B cell (primary cell): ENCODE measurements around the gene ETS1. TPM values are rescaled to one million over a fixed set of nuclear protein-coding genes. Genes with fewer than 3 reads are reported as not detected.

Experiments
- ATAC-seq: fragments of 200-7000 bp; cut with Tn5 transposase; one replicate; pipeline ENCODE4 v1.10.0; 2021; ENCODE audit warnings: low read depth, mild to moderate bottlenecking, moderate number of reproducible peaks, moderate library complexity
- CTCF ChIA-PET: fragments of 350-600 bp; sonication (Branson Sonifier 250); formaldehyde crosslinking; loops from one replicate; lab custom pipeline; 2021; ENCODE audit warnings: antibody characterized with exemption, inconsistent platforms; lab: Charles Lee
- POLR2A ChIA-PET: fragments of 350-600 bp; sonication (Branson Sonifier 250); formaldehyde crosslinking; loops from one replicate; lab custom pipeline; 2021; ENCODE audit warnings: antibody characterized with exemption; lab: Charles Lee
- DNase-seq: peaks from one replicate; pipeline ENCODE4 v3.0.0; 2013
- H2AFZ ChIP-seq: 2 replicates; pipeline ENCODE4 v1.6.1; 2012; ENCODE audit warnings: mild to moderate bottlenecking, low read depth, low read length; ENCODE audit not compliant: insufficient read depth, poor library complexity, severe bottlenecking
- H3K27ac ChIP-seq, 2 donors: 1 replicate in 1 of 2; 2 replicates in 1 of 2; pipeline ENCODE4 v1.5.1; 2012 to 2013; ENCODE audit warnings: low read length in 2 of 2, mild to moderate bottlenecking in 2 of 2, moderate library complexity in 1 of 2
- H3K27me3 ChIP-seq, 4 experiments: fragments of 200-600 bp in 1 of 4; sonication (generic) in 1 of 4; replicated peaks in 1 of 4; 1 replicate in 2 of 4; 2 replicates in 2 of 4; pipeline versions ENCODE4 v1.6.1 to v1.7.0; 2013 to 2016; ENCODE audit warnings: low read length in 3 of 4, mild to moderate bottlenecking in 2 of 4, mixed read lengths in 1 of 4, moderate library complexity in 1 of 4; ENCODE audit not compliant: insufficient read depth in 4 of 4, control insufficient read depth in 3 of 4; ENCODE audit errors: control extremely low read depth in 1 of 4
- H3K36me3 ChIP-seq, 2 experiments: replicated peaks in 1 of 2; 1 replicate in 1 of 2; 2 replicates in 1 of 2; pipeline versions ENCODE4 v1.6.1 to v1.7.1; 2013; ENCODE audit warnings: low read length in 1 of 2; ENCODE audit not compliant: insufficient read depth in 2 of 2, control insufficient read depth in 1 of 2; ENCODE audit errors: control extremely low read depth in 1 of 2, extremely low read depth in 1 of 2
- H3K4me1 ChIP-seq, 2 donors: fragments of 200-600 bp in 1 of 2; sonication (generic) in 1 of 2; 1 replicate in 1 of 2; 2 replicates in 1 of 2; pipeline versions ENCODE4 v1.5.1 to v1.6.1; 2013 to 2017; ENCODE audit warnings: low read length in 2 of 2; ENCODE audit not compliant: control insufficient read depth in 2 of 2, insufficient read depth in 2 of 2
- H3K4me2 ChIP-seq: replicated peaks from 2 replicates; pipeline ENCODE3; 2012; ENCODE audit warnings: mild to moderate bottlenecking, low read depth, low read length; ENCODE audit not compliant: poor library complexity, severe bottlenecking
- H3K4me3 ChIP-seq, 5 experiments: fragments of 200-600 bp in 1 of 5; sonication (generic) in 1 of 5; 1 replicate in 3 of 5; 2 replicates in 2 of 5; pipeline versions ENCODE4 v1.5.1 to v1.7.0; 2011 to 2016; ENCODE audit warnings: low read length in 4 of 5, mild to moderate bottlenecking in 4 of 5, low read depth in 2 of 5, control low read depth in 1 of 5, moderate library complexity in 1 of 5; ENCODE audit not compliant: insufficient read depth in 1 of 5; ENCODE audit errors: control extremely low read depth in 1 of 5, extremely low read depth in 1 of 5
- H3K79me2 ChIP-seq: fragments of 200-600 bp; sonication (generic); one replicate; pipeline ENCODE4 v1.6.0; 2016; ENCODE audit warnings: low read length; ENCODE audit not compliant: control insufficient read depth, insufficient read depth
- H3K9ac ChIP-seq: fragments of 200-600 bp; sonication (generic); 2 replicates; pipeline ENCODE4 v1.6.1; 2017; ENCODE audit warnings: mild to moderate bottlenecking, low read length, moderate library complexity
- H3K9me3 ChIP-seq, 3 donors: one replicate each; pipeline versions ENCODE4 v1.6.1 to v1.7.1; 2013; ENCODE audit warnings: low read length in 2 of 3; ENCODE audit not compliant: control insufficient read depth in 2 of 3, insufficient read depth in 1 of 3; ENCODE audit errors: control extremely low read depth in 1 of 3
- H4K20me1 ChIP-seq: 2 replicates; pipeline ENCODE4 v1.6.0; 2012; ENCODE audit warnings: mild to moderate bottlenecking, low read length; ENCODE audit not compliant: insufficient read depth, control insufficient read depth, poor library complexity, severe bottlenecking
- H3K27ac Mint-ChIP-seq: one replicate; pipeline ENCODE4 v1.8.0; 2021; ENCODE audit warnings: mixed read lengths
- H3K27me3 Mint-ChIP-seq: one replicate; pipeline ENCODE4 v1.8.0; 2021; ENCODE audit warnings: mixed read lengths
- H3K4me1 Mint-ChIP-seq: one replicate; pipeline ENCODE4 v1.8.0; 2021; ENCODE audit warnings: mixed read lengths
- H3K4me3 Mint-ChIP-seq: one replicate; pipeline ENCODE4 v1.8.0; 2021; ENCODE audit warnings: mixed read lengths
- H3K9me3 Mint-ChIP-seq: one replicate; pipeline ENCODE4 v1.8.0; 2022; ENCODE audit warnings: mixed read lengths; ENCODE audit not compliant: insufficient read depth
- EZH2 ChIP-seq: IDR thresholded peaks from 2 replicates; pipeline ENCODE4 v1.6.1; 2012; ENCODE audit warnings: borderline replicate concordance, low read depth, mild to moderate bottlenecking, moderate library complexity, low read length; ENCODE audit not compliant: insufficient read depth, poor library complexity, severe bottlenecking
- WGBS: methylation state at CpG from one replicate; pipeline ENCODE4 v1.1.5; 2013; ENCODE audit warnings: missing lambda C conversion rate; ENCODE audit not compliant: insufficient coverage; 5-methylcytosine and 5-hydroxymethylcytosine counted together
- intact Hi-C: fragments of 100-400 bp; cut with micrococcal nuclease; formaldehyde crosslinking; loops from one replicate; pipeline ENCODE4 v1.10.0; 2022
- polyA plus RNA-seq: library from polyadenylated mRNA; depleted of rRNA; stranded (reverse); fragments of >200 nt; gene quantifications from 2 replicates; pipeline ENCODE4 v1.2.3, GENCODE V29; 2012
- total RNA-seq, 2 donors: library from RNA; stranded (reverse); fragments of 120-200 nt in 1 of 2; gene quantifications; 1 replicate in 1 of 2; 2 replicates in 1 of 2; pipeline versions ENCODE4 v1.2.3 to v1.2.4, GENCODE V29; 2013 to 2022
- TF ChIP-seq, protein P1 (sequence below): fragments of 200-600 bp; IDR thresholded peaks from one replicate; pipeline ENCODE4 v1.8.0; 2022; ENCODE audit warnings: antibody characterized with exemption, mild to moderate bottlenecking

ETS1 gene
- total and polyA plus RNA-seq, 2 donors (not counting 1 experiment from before 2014, with no cell fraction given) = 115 to 271 TPM

DNA sequence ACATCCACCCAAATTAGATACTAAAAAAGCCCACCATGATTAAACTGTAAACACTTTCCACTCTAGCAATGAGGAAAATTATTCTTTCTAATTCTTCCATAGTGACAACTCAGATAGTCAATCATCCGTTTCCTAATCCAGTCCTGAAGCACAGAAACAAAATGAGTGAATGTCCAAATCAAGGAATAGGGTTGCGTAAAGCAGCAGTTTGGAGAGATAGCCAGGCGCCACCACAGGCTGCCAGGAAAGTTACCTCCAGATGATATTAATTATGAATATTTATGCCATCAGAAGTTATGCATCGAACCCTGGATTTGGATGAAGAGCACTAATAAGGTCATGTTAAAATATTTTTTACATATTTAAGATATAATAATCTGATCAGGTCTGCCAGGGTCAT is 63.2 kb downstream of the ETS1 start:
- no peak overlapping the region for H3K9ac ChIP-seq
- peaks cover 22 to 26% of the 10 kb centered on the region in 2 donors for H3K4me1 ChIP-seq
- CTCF ChIA-PET = interaction anchor here (1.4 to 1.7 kb wide), 4 partner anchors 80 to 234 kb away, joined by 3 to 7 read pairs (median 4); no protein-coding TSS in a partner anchor
- TF ChIP-seq, protein P1, sequence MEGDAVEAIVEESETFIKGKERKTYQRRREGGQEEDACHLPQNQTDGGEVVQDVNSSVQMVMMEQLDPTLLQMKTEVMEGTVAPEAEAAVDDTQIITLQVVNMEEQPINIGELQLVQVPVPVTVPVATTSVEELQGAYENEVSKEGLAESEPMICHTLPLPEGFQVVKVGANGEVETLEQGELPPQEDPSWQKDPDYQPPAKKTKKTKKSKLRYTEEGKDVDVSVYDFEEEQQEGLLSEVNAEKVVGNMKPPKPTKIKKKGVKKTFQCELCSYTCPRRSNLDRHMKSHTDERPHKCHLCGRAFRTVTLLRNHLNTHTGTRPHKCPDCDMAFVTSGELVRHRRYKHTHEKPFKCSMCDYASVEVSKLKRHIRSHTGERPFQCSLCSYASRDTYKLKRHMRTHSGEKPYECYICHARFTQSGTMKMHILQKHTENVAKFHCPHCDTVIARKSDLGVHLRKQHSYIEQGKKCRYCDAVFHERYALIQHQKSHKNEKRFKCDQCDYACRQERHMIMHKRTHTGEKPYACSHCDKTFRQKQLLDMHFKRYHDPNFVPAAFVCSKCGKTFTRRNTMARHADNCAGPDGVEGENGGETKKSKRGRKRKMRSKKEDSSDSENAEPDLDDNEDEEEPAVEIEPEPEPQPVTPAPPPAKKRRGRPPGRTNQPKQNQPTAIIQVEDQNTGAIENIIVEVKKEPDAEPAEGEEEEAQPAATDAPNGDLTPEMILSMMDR = no peak
- TF ChIP-seq EZH2 = no peak
- intact Hi-C loops = no loop called here
- H3K9me3 Mint-ChIP-seq = no peaks in the 10 kb centered on the region
- H3K4me3 Mint-ChIP-seq = peak overlapping the region; percentile 55
- peaks cover 42% of the 10 kb centered on the region for H3K79me2 ChIP-seq
- peaks cover 54% of the 10 kb centered on the region for H3K4me1 Mint-ChIP-seq
- H2AFZ ChIP-seq = no peak overlapping the region
- DNase-seq (no peak), ATAC-seq (no peak)
- H3K27me3 ChIP-seq = no peaks in the 10 kb centered on the region
- no peak overlapping the region for H3K4me3 ChIP-seq
- no peak overlapping the region for H3K4me2 ChIP-seq
- H3K9me3 ChIP-seq = no peaks in the 10 kb centered on the region
- peaks cover 0 to 7% of the 10 kb centered on the region in 2 experiments for H3K36me3 ChIP-seq
- H3K27ac ChIP-seq = no peak overlapping the region
- H3K27me3 Mint-ChIP-seq = no peaks in the 10 kb centered on the region
- POLR2A ChIA-PET = interaction anchor here (1.9 kb wide), 1 partner anchor 29 kb away, joined by 16 read pairs; no protein-coding TSS in a partner anchor
- H4K20me1 ChIP-seq = peaks cover 17% of the 10 kb centered on the region
- WGBS = 100% methylated on average over 1 of the region's 4 CpGs
- H3K27ac Mint-ChIP-seq = peak overlapping the region; percentile 64

DNA sequence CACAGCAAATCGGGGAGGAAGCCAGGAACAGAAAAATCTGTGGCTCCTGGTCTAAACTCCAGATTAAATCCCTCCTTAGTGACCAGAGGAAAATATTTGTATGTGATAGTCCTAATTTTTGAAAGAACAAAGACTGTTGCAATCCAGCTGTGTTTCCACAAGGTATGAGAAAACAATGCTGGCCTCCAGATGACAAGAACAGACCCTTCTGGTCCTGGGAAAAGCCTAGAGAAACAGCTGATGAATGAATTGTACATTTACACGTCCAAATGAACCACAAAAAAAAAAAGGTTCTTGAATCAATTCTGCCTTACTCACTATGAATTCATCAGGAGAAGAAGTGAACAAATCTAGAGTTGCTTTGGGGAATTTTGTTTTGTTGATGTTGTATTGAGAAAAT is 63.7 kb downstream of the ETS1 start:
- Histone ChIP-seq H3K4me1 (peaks cover 27 to 31% of the 10 kb centered on the region in 2 donors), H4K20me1 (peaks cover 22% of the 10 kb centered on the region), H3K79me2 (peaks cover 47% of the 10 kb centered on the region), H3K36me3 (peaks cover 0 to 12% of the 10 kb centered on the region in 2 experiments), H3K9ac (peak overlapping the region; percentile 85), H2AFZ (peak overlapping the region; percentile 75), H3K9me3 (no peaks in the 10 kb centered on the region), H3K4me2 (peak overlapping the region; percentile 90), H3K27me3 (no peaks in the 10 kb centered on the region), H3K4me3 (no peak overlapping the region), H3K27ac (peak overlapping the region in 1 of 2 donors; percentile 82)
- TF ChIP-seq, protein P1 = no peak
- TF ChIP-seq EZH2 = no peak
- intact Hi-C loops = no loop called here
- Mint-ChIP-seq H3K9me3 (no peaks in the 10 kb centered on the region), H3K4me3 (peak overlapping the region; percentile 55), H3K4me1 (peaks cover 59% of the 10 kb centered on the region), H3K27me3 (no peaks in the 10 kb centered on the region), H3K27ac (peak overlapping the region; percentile 98)
- CTCF ChIA-PET = interaction anchor here (0.7 to 1.7 kb wide), 16 partner anchors 12 to 437 kb away, joined by 3 to 10 read pairs (median 4); no protein-coding TSS in a partner anchor
- DNase-seq = no peak
- no peak for ATAC-seq
- POLR2A ChIA-PET = interaction anchor here (0.6 to 4.8 kb wide), 6 partner anchors 24 to 231 kb away, joined by 3 to 27 read pairs (median 5); no protein-coding TSS in a partner anchor
- no CpG with 5 or more reads among the region's 2 CpGs for WGBS
